GM13976 (cell line): ENCODE results near the gene DLL1.

Source experiments
- DNase-seq: peaks from one replicate; pipeline ENCODE4 v3.0.0; 2012; ENCODE audit warnings: low spot score
- CTCF ChIP-seq: IDR thresholded peaks from 2 replicates; pipeline ENCODE4 v1.5.1; 2012; ENCODE audit warnings: borderline replicate concordance, mild to moderate bottlenecking; ENCODE audit not compliant: insufficient read depth; ENCODE audit errors: extremely low read depth, missing control alignments, control extremely low read depth
- in situ Hi-C: fragments of 300-500 bp; cut with MboI; formaldehyde crosslinking; loops from one replicate; pipeline ENCODE4 v1.12.0; 2022; ENCODE audit warnings: low sequenced_read_pairs, mixed read lengths, inconsistent platforms; ENCODE audit not compliant: unreplicated experiment

Gene DLL1

DNA sequence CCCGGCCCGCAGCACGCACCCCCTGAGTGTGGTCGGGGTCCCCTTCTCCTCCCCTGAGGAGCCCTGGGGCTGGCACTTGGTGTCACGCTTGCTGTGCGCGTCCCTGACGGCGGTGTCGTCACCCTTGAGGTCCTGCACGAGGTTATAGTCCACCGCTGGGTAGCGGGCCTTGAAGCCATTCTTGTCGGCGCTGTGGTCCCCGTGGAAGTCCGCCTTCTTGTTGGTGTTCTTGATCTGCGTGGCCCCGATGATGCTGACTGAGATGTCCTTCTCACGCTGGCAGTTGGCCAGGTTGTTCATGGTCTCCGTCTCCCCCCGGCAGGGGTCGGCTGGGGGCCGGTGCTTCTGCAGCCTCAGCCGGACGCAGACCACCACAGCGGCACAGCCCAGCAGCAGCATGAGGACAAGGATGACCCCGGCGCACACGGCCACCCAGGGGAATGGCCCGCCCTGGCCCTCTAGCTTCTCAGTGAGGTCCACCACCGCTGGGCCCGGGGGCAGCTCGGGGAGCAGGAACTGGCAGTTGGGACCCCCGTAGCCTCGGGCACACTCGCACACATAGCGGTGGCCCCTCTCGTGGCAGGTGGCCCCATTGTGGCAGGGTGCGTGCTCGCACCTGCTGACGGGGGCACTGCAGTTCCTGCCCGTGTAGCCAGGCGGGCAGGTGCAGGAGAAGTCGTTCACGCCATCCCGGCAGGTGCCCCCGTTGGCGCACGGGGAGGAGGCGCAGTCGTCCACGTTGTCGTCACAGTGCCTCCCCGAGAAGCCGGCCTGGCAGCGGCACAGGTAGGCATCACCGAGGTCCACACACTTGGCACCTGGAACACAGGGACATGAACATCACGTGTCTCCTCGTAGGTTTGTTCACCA lies 7.4 kb downstream of the DLL1 start:
- DNase-seq: no peak
- in situ Hi-C loops: no loop called here
- TF ChIP-seq CTCF: no peak

DNA sequence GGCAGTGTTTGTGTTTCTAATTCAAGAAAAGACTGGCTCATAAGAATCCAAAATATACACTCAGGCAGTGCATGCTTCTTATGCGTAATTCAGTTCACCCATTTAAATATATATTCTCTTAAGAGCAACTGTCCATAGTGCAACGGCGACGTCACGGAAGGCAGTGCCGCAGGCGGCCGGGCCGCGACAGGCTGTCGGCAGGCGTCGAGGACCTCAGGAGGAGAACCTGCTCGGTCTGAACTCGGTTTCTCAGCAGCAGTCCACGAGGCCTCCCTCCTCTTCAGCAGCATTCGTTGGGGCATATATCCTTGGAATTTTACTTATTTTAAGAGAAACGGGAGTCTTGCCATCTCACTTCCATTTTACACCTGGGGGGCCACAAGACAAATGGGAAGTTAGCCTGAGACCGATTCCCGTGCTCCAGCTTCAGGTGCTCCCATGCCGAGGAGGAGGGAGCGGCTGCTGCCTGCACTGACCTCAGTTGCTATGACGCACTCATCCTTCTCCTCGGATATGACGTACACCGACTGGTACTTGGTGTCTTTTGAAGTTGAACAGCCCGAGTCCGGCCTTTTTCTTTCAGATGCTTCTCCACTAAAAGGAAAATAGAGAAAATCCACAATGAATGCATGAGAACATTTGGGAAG lies 8.2 kb downstream of the DLL1 start:
- DNase-seq: no peak
- in situ Hi-C loops: no loop called here
- no peak for TF ChIP-seq CTCF

- TF ChIP-seq CTCF: no peak
- in situ Hi-C loops: no loop called here
- DNase-seq: no peak
Measured at GRCh38 chr6:170281331-170282292, 9.3 kb downstream of the DLL1 start.

DNA sequence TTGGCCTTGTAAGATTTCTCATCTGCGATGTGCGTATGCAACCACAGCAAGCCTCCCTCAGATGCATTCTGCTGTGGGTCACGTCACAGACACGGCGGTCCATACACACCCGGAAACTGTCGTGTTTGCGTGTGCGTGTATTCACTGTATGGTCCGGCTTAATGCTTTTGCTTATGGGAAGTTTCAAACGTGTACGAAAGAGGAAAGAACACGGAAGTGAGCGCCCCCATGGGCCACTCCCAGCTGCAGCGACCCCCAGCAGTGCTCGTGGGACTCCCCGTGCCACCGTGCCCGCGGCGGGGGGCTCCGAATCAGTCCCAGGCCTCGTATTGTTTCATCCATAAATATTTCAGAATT lies 10.2 kb downstream of the DLL1 start:
- no peak for DNase-seq
- TF ChIP-seq CTCF: no peak
- in situ Hi-C loops: no loop called here

DNA sequence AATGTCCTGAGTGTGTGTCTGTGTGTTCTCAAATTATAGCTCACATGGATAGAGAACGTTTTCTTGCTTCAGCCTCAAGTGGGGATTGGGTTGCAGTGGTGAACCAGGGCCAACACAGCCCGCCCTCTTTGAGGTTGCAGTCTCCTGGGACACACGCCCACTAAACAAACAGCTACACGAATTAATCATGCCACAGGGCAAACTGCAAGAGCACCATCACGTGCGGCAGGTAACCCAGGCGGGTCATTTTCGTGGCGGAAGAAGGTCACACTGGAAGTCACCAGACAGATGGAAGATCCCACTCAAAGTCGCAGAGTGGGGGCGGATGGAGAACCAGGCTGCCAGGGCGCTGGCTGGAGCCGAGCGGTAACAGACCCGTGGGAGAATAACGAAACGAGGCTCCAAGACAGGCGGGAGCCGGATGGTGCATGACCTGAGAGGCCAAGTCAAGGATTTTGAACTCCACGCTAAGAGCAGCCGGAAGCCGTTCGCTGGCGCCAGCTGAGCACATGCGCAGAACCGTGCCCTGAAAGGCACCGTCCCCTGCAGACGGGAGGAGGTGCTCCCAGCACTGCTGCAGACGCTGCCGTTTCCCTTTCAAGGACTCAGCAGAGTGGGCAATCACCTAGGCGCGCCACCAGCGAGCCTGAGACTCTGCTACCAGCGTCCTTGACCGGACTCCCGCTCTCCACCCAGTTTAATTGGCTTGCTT lies 10.7 kb downstream of the DLL1 start:
- no peak for TF ChIP-seq CTCF
- DNase-seq: peak; percentile 69
- in situ Hi-C loops: no loop called here

DNA sequence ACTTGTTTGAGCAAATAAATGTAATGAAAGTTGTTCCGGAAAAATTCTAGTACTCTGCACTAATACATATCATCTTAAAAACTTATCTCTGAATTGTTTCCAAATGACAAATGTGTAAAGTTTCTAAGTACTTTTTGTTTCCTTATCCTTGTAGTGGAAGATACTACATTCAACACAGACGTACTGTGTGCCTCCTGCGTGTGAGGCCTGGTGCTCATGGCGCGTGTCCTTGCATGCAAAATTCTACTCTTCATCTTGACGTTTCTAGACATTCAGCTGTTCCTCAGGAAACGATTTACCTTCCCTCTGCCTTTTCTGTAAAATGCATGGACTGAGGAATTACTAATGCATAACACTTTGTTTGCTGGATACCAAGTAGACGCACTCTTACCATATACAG lies 11.5 kb downstream of the DLL1 start:
- in situ Hi-C loops: no loop called here
- DNase-seq: no peak
- TF ChIP-seq CTCF: no peak
